Caco-2 (cell line): ENCODE results near the gene HHIPL1. TPM values are rescaled to one million over a fixed set of nuclear protein-coding genes. Genes with fewer than 3 reads are reported as not detected.

ENCODE experiments used
- BruUV-seq: library from RNA; stranded (reverse); fragments of 400-500 nt; replicated peaks from 2 replicates; lab custom pipeline; 2021; lab: Mats Ljungman, UMichigan
- CTCF ChIA-PET: fragments of 300-600 bp; sonication (Branson Sonifier 250); formaldehyde crosslinking; loops from one replicate; lab custom pipeline; 2022; ENCODE audit warnings: antibody characterized with exemption; lab: Charles Lee
- POLR2A ChIA-PET: fragments of 300-600 bp; sonication (Branson Sonifier 250); formaldehyde crosslinking; loops from one replicate; lab custom pipeline; 2022; ENCODE audit warnings: antibody characterized with exemption; lab: Charles Lee
- DNase-seq, 2 experiments: peaks; one replicate each; pipeline versions ENCODE4 v3.0.0 to v3.0.0-alpha.2; 2020 to 2022
- H3K27me3 ChIP-seq: replicated peaks from 2 replicates; pipeline ENCODE4 v1.6.0; 2011; ENCODE audit warnings: low read length; ENCODE audit not compliant: control insufficient read depth, insufficient read depth
- H3K36me3 ChIP-seq: 2 replicates; pipeline ENCODE4 v1.5.1; 2011; ENCODE audit warnings: low read length; ENCODE audit not compliant: control insufficient read depth, insufficient read depth
- H3K4me1 ChIP-seq: fragments of 250-450 bp; sonication (Bioruptor Pico); 2 replicates; pipeline ENCODE4 v1.5.1; 2020; ENCODE audit warnings: mild to moderate bottlenecking
- H3K4me3 ChIP-seq: 2 replicates; pipeline ENCODE4 v1.5.1; 2011; ENCODE audit warnings: low read depth, mild to moderate bottlenecking, control low read depth, low read length
- H3K9me3 ChIP-seq: fragments of 250-450 bp; sonication (Bioruptor Pico); 2 replicates; pipeline ENCODE4 v1.5.1; 2020; ENCODE audit warnings: mild to moderate bottlenecking, moderate library complexity
- H3K27ac Mint-ChIP-seq: one replicate; pipeline ENCODE4 v1.8.0; 2022; ENCODE audit warnings: mixed read lengths; ENCODE audit not compliant: unreplicated experiment
- H3K27me3 Mint-ChIP-seq: one replicate; pipeline ENCODE4 v1.8.0; 2022; ENCODE audit warnings: mixed read lengths; ENCODE audit not compliant: insufficient read depth, unreplicated experiment
- H3K36me3 Mint-ChIP-seq: one replicate; pipeline ENCODE4 v1.8.0; 2022; ENCODE audit warnings: mild to moderate bottlenecking, mixed read lengths; ENCODE audit not compliant: insufficient read depth, unreplicated experiment
- H3K4me1 Mint-ChIP-seq: one replicate; pipeline ENCODE4 v1.8.0; 2022; ENCODE audit warnings: low read depth, mixed read lengths; ENCODE audit not compliant: unreplicated experiment
- H3K4me3 Mint-ChIP-seq: one replicate; pipeline ENCODE4 v1.8.0; 2022; ENCODE audit warnings: mild to moderate bottlenecking, moderate library complexity, mixed read lengths; ENCODE audit not compliant: unreplicated experiment
- H3K9me3 Mint-ChIP-seq: one replicate; pipeline ENCODE4 v1.8.0; 2022; ENCODE audit warnings: mixed read lengths; ENCODE audit not compliant: unreplicated experiment
- intact Hi-C: fragments of 100-400 bp; cut with micrococcal nuclease; formaldehyde crosslinking; loops from one replicate; pipeline ENCODE4 v1.10.0; 2022; ENCODE audit not compliant: unreplicated experiment
- total RNA-seq: library from RNA; stranded (reverse); gene quantifications from 2 replicates; pipeline ENCODE4 v1.2.3, GENCODE V29; 2022
- TF ChIP-seq, protein P1 (sequence below), 2 experiments: fragments of 200-600 bp in 1 of 2; IDR thresholded peaks; 1 replicate in 1 of 2; 2 replicates in 1 of 2; pipeline versions ENCODE4 v1.5.1 to v1.8.0; 2011 to 2022; ENCODE audit warnings: antibody characterized with exemption in 1 of 2, control low read depth in 1 of 2, inconsistent platforms in 1 of 2, low read depth in 1 of 2, low read length in 1 of 2, mild to moderate bottlenecking in 1 of 2, moderate library complexity in 1 of 2; ENCODE audit not compliant: insufficient read depth in 1 of 2, severe bottlenecking in 1 of 2, unreplicated experiment in 1 of 2

HHIPL1 gene
- total RNA-seq, 1 experiment from 2014 or later: 2.9 TPM

GRCh38 chr14:99658218-99658845 is 13.4 kb downstream of the HHIPL1 start:
- Histone ChIP-seq H3K36me3 (no peaks in the 10 kb centered on the region), H3K27me3 (no peaks in the 10 kb centered on the region), H3K4me3 (no peak overlapping the region), H3K9me3 (no peaks in the 10 kb centered on the region), H3K4me1 (no peaks in the 10 kb centered on the region)
- intact Hi-C loops: no loop called here
- Mint-ChIP-seq H3K36me3 (peaks cover 4% of the 10 kb centered on the region), H3K9me3 (no peaks in the 10 kb centered on the region), H3K4me3 (no peak overlapping the region), H3K27ac (no peak overlapping the region), H3K4me1 (no peaks in the 10 kb centered on the region), H3K27me3 (no peaks in the 10 kb centered on the region)
- CTCF ChIA-PET: no interaction called here
- no TSS peak for BruUV-seq
- POLR2A ChIA-PET: no interaction called here
- no peak for DNase-seq
- TF ChIP-seq, protein P1, sequence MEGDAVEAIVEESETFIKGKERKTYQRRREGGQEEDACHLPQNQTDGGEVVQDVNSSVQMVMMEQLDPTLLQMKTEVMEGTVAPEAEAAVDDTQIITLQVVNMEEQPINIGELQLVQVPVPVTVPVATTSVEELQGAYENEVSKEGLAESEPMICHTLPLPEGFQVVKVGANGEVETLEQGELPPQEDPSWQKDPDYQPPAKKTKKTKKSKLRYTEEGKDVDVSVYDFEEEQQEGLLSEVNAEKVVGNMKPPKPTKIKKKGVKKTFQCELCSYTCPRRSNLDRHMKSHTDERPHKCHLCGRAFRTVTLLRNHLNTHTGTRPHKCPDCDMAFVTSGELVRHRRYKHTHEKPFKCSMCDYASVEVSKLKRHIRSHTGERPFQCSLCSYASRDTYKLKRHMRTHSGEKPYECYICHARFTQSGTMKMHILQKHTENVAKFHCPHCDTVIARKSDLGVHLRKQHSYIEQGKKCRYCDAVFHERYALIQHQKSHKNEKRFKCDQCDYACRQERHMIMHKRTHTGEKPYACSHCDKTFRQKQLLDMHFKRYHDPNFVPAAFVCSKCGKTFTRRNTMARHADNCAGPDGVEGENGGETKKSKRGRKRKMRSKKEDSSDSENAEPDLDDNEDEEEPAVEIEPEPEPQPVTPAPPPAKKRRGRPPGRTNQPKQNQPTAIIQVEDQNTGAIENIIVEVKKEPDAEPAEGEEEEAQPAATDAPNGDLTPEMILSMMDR (IDR thresholded peaks at IDR 0.05; ENCODE audit: insufficient read depth in 1 of 2, low read depth in 1 of 2, low read length in 1 of 2, severe bottlenecking in 1 of 2, unreplicated experiment in 1 of 2): no peak

GRCh38 chr14:99659333-99659741 is 14.4 kb downstream of the HHIPL1 start:
- Mint-ChIP-seq H3K4me1 (no peaks in the 10 kb centered on the region), H3K4me3 (no peak overlapping the region), H3K9me3 (no peaks in the 10 kb centered on the region), H3K36me3 (peaks cover 4% of the 10 kb centered on the region), H3K27me3 (no peaks in the 10 kb centered on the region), H3K27ac (no peak overlapping the region)
- CTCF ChIA-PET: no interaction called here
- intact Hi-C loops: no loop called here
- H3K4me3 ChIP-seq: no peak overlapping the region
- TF ChIP-seq, protein P1 (IDR thresholded peaks at IDR 0.05; ENCODE audit: insufficient read depth in 1 of 2, low read depth in 1 of 2, low read length in 1 of 2, severe bottlenecking in 1 of 2, unreplicated experiment in 1 of 2): no peak
- H3K4me1 ChIP-seq: no peaks in the 10 kb centered on the region
- POLR2A ChIA-PET: no interaction called here
- H3K9me3 ChIP-seq: no peaks in the 10 kb centered on the region
- no peak for DNase-seq
- no peaks in the 10 kb centered on the region for H3K36me3 ChIP-seq
- H3K27me3 ChIP-seq: no peaks in the 10 kb centered on the region
- BruUV-seq: no TSS peak

GRCh38 chr14:99660006-99660566 is 15.2 kb downstream of the HHIPL1 start:
- Mint-ChIP-seq H3K27ac (no peak overlapping the region), H3K9me3 (no peaks in the 10 kb centered on the region), H3K4me1 (no peaks in the 10 kb centered on the region), H3K27me3 (no peaks in the 10 kb centered on the region), H3K36me3 (peaks cover 4% of the 10 kb centered on the region), H3K4me3 (no peak overlapping the region)
- Histone ChIP-seq H3K36me3 (no peaks in the 10 kb centered on the region), H3K27me3 (no peaks in the 10 kb centered on the region), H3K9me3 (no peaks in the 10 kb centered on the region), H3K4me1 (no peaks in the 10 kb centered on the region), H3K4me3 (no peak overlapping the region)
- DNase-seq: no peak
- CTCF ChIA-PET: no interaction called here
- BruUV-seq: no TSS peak
- intact Hi-C loops: no loop called here
- TF ChIP-seq, protein P1 (IDR thresholded peaks at IDR 0.05; ENCODE audit: insufficient read depth in 1 of 2, low read depth in 1 of 2, low read length in 1 of 2, severe bottlenecking in 1 of 2, unreplicated experiment in 1 of 2): no peak
- POLR2A ChIA-PET: no interaction called here
